Glomerular visceral epithelial cell (primary cell): ENCODE data around the gene CDC5L.

ENCODE experiments used
- DNase-seq: peaks from one replicate; pipeline ENCODE4 v3.0.0-alpha.2; 2016; ENCODE audit errors: extremely low spot score

The CDC5L gene

DNA sequence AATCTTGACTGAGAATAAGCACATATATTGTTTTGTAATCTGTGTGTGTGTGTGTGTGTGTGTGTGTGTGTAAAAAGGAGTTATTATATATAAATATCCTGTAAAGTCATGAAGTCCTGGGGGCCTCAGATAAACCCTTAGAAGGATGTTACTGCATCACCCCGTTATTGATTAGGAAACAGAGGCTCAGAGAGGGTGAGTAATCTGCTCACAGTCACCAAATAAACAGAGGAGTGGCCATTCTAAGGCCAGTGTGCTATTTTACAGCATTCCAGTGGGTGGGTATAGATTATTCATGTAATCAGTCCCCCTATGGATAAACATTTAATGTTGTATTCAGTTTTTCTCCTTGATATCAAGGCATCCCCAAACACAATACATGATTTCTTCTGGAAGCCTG lies 87.1 kb downstream of the CDC5L start:
- DNase-seq = no peak

DNA sequence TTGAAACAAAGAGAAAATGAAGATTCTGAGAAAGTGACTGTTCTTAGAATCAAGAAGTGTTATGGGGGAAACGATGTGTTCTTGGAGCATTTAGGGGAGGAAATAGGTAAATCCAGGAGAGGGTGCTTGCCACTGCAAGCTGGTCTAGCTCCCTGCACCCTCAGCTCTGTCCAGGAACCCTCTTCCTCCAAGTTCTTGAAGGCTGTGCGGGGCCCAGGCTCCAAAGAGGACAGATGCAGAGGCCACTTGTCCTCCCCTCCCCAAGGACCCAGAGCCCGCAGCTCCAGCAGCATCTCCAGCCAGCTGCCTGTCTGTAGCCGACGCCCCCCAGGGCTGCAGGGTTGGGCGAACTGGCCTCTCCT lies 87.9 kb downstream of the CDC5L start:
- no peak for DNase-seq

- DNase-seq = peak; percentile 84
Measured at GRCh38 chr6:44475779-44476434, 88.4 kb downstream of the CDC5L start.

DNA sequence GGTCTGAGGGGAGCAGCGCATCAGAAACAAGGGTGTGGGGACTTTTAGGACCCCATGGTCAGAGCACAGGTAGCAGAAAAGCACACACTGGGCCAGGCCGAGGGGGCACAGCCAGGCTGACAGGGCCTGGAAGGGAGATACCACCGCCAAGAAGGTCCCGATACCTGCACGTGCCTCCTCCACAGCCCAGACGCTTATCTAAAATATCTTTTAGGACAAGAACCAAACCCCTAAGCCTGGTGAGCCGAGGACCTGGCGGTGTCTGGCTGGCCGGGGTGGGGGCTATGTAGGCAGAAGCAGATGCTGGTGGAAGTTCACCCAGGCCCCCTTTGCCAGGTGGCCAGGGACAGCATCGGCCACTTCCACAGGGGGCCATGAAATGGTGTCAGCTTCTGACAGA lies 89.3 kb downstream of the CDC5L start:
- no peak for DNase-seq

GRCh38 chr6:44477293-44477894 lies 89.9 kb downstream of the CDC5L start:
- DNase-seq = no peak

DNA sequence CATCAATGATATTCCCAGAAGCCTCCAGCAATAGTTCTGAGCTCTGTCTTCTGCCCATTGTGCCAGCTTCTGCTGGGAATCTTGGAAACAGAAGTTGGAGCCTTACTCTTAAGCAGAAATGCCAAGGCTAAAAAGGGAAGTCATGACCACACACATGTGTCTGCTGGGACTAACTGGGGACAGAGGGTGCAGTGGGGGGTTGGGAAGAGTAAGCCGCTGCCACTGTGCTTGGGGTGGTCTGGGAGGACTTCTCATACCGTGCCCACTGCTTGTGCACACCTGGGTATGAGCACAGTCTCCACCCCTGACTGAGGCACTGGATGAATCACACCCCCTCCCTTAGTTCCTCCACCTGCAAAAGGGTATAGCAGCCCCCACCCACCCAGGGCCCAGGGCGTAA lies 90.7 kb downstream of the CDC5L start:
- no peak for DNase-seq

GRCh38 chr6:44478591-44479254 lies 91.2 kb downstream of the CDC5L start:
- no peak for DNase-seq

GRCh38 chr6:44480097-44480541 lies 92.6 kb downstream of the CDC5L start:
- DNase-seq = no peak

DNA sequence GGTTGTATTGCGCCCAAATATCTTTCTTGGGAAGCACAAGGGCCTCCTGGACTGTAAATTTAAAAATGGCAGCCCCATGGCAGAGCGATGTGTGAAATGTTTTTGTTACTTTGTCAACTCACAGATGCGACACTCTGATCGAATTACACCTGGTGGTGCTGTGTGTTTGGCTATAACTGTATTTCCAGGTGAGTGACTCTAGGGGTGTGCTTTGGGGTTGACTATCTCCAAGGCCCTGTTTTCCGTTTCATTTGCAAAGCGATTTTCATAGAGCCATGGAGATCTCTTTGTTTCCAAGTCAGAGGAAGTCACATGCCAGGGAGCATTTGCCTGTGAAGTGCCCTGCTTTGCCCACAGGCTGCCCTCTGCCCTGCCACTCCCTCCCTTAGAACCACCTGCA lies 93.5 kb downstream of the CDC5L start:
- DNase-seq = no peak

- no peak for DNase-seq
Measured at GRCh38 chr6:44481760-44482159, 94.3 kb downstream of the CDC5L start.

- no peak for DNase-seq
Measured at GRCh38 chr6:44485601-44486401, 98.3 kb downstream of the CDC5L start.

DNA sequence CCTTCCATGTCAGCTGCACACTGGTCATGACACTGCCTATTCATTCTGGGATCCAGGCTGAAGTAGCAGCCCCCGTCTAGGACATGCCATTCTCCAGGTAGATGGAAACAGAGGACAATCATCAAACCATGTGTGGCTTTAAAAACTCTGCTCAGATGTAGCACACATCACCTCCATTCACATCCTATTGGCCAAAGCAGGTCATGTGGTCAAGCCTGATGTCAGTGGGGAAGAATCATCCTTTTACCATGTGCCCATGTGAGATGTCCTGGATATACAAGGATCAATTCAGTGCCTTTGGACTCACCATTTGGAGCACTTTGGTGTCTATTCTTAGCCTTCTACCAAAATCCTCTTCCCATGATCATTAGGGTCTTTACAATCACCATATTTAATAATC lies 99.5 kb downstream of the CDC5L start:
- no peak for DNase-seq

DNA sequence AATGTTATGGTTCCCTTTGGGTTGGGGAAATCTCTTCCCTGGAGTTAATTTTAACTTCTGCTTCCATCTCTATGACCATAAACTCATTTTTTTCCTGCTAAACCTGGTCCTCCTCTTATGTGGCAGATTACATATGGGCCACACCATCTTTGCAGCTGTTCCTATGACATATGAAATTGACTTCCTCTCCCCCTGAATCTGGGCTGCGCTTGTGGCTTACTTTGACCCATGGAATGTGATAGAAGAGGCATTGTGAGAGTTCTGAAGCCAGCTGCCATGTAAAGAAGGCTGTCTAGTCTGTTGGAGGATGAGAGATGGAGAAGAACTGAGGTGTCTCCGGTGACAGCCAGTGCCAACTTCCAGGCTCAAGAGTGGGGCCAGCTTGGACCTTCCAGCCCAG lies 100.1 kb downstream of the CDC5L start:
- no peak for DNase-seq

GRCh38 chr6:44489910-44490604 lies 102.6 kb downstream of the CDC5L start:
- peak; percentile 86 for DNase-seq

GRCh38 chr6:44493132-44493531 lies 105.6 kb downstream of the CDC5L start:
- DNase-seq = no peak

GRCh38 chr6:44493593-44493992 lies 106.1 kb downstream of the CDC5L start:
- no peak for DNase-seq

GRCh38 chr6:44494011-44494501 lies 106.5 kb downstream of the CDC5L start:
- DNase-seq = peak; percentile 36

GRCh38 chr6:44495036-44495901 lies 107.8 kb downstream of the CDC5L start:
- DNase-seq = no peak

- DNase-seq = no peak
Measured at GRCh38 chr6:44496665-44497369, 109.3 kb downstream of the CDC5L start.

DNA sequence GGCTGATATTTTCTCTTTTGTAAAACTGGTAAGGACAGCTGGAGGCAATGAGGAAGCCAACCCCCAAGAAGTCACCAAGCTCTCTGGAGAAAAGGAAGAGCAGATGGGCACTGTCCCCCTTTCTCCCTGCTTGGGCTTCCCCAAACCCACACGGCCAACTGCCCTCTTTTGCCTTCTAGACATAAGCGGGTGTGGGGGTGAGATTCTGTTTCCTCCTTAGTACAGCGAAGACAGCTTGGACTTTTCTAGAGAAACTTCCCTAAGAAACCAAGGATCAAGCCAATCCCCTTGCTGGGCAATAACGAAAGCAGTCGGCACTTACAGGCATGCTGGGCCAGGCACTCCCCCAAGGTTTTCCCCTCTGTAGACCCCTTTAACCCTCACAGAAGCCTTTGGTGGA lies 110.3 kb downstream of the CDC5L start:
- no peak for DNase-seq
